ENCODE measurements around the gene NPEPL1.

Gene NPEPL1

DNA sequence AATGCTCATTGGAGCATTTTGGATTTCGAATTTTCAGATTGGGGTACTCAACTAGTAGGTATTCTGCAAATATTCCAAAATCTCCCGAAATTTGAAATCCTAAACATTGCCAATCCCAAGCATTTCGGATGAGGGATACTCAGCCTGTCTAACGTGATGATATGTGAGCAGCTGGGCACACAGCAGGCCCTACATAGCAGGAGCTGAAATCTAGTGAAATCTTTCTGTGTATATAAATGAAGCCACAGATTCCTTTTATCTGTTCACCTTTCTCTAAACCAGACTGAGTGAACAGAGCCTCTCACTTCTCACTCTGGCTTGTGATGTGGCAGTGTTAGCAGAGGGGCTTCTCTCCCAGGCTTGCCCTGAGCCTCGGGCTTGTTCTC lies 23.7 kb upstream of the NPEPL1 start:
- no peak overlapping the region for H3K4me3 ChIP-seq (ENCODE audit: low read depth, low read length)
- TF ChIP-seq, protein P1, sequence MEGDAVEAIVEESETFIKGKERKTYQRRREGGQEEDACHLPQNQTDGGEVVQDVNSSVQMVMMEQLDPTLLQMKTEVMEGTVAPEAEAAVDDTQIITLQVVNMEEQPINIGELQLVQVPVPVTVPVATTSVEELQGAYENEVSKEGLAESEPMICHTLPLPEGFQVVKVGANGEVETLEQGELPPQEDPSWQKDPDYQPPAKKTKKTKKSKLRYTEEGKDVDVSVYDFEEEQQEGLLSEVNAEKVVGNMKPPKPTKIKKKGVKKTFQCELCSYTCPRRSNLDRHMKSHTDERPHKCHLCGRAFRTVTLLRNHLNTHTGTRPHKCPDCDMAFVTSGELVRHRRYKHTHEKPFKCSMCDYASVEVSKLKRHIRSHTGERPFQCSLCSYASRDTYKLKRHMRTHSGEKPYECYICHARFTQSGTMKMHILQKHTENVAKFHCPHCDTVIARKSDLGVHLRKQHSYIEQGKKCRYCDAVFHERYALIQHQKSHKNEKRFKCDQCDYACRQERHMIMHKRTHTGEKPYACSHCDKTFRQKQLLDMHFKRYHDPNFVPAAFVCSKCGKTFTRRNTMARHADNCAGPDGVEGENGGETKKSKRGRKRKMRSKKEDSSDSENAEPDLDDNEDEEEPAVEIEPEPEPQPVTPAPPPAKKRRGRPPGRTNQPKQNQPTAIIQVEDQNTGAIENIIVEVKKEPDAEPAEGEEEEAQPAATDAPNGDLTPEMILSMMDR (IDR thresholded peaks at IDR 0.05; ENCODE audit: low read depth, low read length) = no peak

- no peak overlapping the region for H3K4me3 ChIP-seq (ENCODE audit: low read depth, low read length)
- TF ChIP-seq, protein P1 (IDR thresholded peaks at IDR 0.05; ENCODE audit: low read depth, low read length) = no peak
These were observed 23.2 kb upstream of the NPEPL1 start for GRCh38 chr20:58669287-58670006.

DNA sequence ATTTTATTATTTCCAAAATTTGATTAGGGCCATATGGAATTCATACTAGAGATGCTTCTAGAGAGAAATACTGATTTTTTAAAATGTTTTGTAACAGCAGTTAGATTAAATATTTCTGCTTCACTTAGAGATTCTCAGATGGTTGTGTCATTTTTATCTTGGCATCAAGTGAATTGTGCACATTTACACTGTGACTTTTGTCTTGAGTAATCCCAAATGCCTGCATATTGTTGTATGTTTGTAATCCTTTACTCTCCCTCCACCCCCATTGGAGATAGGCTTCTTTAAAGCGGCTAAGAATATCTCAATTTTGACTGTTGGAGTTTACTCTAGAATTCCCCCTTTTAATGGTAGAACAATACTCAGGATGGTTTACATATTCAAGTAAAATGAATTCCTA lies 22.5 kb upstream of the NPEPL1 start:
- no peak overlapping the region for H3K4me3 ChIP-seq (ENCODE audit: low read depth, low read length)
- TF ChIP-seq, protein P1 (IDR thresholded peaks at IDR 0.05; ENCODE audit: low read depth, low read length) = no peak

DNA sequence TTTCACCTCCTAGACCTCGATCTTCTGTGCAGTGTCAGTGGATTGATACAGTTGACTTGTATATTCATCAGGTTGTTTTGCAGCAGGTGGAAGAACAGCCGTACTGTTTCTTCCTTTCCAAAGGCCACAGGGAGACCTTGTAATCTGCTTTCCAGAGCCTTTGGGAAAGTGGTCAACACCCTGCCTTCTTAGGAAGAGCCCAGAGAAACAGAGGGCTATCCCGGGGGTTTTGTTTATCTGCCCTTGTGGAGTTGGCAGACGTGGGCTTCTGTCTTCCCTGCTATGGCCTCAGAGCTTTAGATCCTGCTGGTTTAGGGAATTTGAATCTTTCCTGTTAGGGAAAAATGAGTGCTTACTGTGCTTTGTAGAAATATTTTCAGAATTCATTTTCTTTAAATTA lies 21.9 kb upstream of the NPEPL1 start:
- H3K4me3 ChIP-seq (ENCODE audit: low read depth, low read length) = no peak overlapping the region
- TF ChIP-seq, protein P1 (IDR thresholded peaks at IDR 0.05; ENCODE audit: low read depth, low read length) = no peak

DNA sequence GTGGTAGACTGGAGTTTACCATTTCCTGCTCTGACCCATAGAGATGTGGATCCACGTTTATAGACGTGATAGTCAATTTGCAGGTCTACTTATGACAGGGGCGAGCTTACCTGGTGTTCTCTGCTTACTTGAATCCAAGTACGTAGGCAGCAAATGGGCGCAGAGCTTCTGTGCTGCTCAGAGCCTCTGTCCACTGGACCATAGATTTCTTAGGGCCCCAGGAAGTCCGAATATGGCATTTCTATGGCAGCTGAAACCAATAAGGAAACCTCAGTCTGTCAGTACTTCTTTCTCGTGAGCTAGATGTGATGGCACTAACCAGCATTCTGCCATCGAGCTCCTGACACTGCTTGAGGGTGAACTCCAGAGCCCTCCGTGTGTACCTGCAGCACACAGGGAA lies 19.5 kb upstream of the NPEPL1 start:
- TF ChIP-seq, protein P1 (IDR thresholded peaks at IDR 0.05; ENCODE audit: low read depth, low read length) = no peak
- H3K4me3 ChIP-seq (ENCODE audit: low read depth, low read length) = no peak overlapping the region

DNA sequence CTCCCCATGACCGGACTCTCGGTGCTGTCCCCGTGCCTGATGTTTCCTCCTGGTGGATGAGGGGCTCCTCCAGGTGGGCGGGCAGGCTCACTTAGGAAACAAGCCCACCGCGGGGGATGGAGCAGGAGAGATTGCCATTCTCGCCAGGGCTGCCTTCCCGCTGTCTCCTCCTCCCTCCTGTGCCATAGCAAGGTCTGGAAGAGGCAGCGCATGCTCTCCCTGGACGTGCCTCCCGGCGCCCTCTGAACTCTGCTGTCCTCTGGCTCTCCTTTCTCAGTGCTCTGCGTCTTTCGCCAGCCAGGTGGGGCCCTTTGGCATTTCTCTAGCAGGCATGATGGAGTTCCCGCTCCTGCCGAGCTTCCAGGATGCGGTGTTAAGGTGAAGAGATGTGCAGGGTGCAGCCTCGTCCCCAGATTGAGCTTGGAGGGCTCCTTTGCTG lies 17.4 kb upstream of the NPEPL1 start:
- TF ChIP-seq, protein P1 (IDR thresholded peaks at IDR 0.05; ENCODE audit: low read depth, low read length) = no peak
- no peak overlapping the region for H3K4me3 ChIP-seq (ENCODE audit: low read depth, low read length)

- H3K4me3 ChIP-seq (ENCODE audit: low read depth, low read length) = no peak overlapping the region
- TF ChIP-seq, protein P1 (IDR thresholded peaks at IDR 0.05; ENCODE audit: low read depth, low read length) = no peak
These were observed 17.0 kb upstream of the NPEPL1 start for GRCh38 chr20:58675641-58676040.

Data from WI38 (cell line).